Keratinocyte (primary cell): ENCODE measurements around the gene AOC1.

ENCODE experiments used
- CTCF ChIP-seq, 3 experiments: IDR thresholded peaks in 1 of 3; conservative IDR thresholded peaks in 1 of 3; optimal IDR thresholded peaks in 1 of 3; 2 replicates in 2 of 3; 3 replicates in 1 of 3; pipeline versions ENCODE3 to v1.5.1; 2011; ENCODE audit warnings: low read length in 3 of 3, mild to moderate bottlenecking in 3 of 3, moderate library complexity in 2 of 3, control low read depth in 1 of 3, inconsistent platforms in 1 of 3; ENCODE audit not compliant: insufficient read depth in 2 of 3; ENCODE audit errors: extremely low read depth in 1 of 3
- EZH2 ChIP-seq: IDR thresholded peaks from one replicate; pipeline ENCODE4 v1.6.1; 2012; ENCODE audit warnings: inconsistent platforms, mild to moderate bottlenecking, low read length, moderate library complexity

- TF ChIP-seq CTCF (optimal IDR thresholded peaks at IDR 0.05 in 1 of 3, IDR thresholded peaks at IDR 0.05 in 1 of 3, conservative IDR thresholded peaks at IDR 0.05 in 1 of 3; ENCODE audit: extremely low read depth in 1 of 3, insufficient read depth in 2 of 3, low read length in 3 of 3) (no peak), EZH2 (no peak)
Measured at GRCh38 chr7:150814328-150815001, 37.9 kb upstream of the AOC1 start.
